Measurements from ENCODE around the gene ZWINT. TPM values are rescaled to one million over a fixed set of nuclear protein-coding genes. Genes with fewer than 3 reads are reported as not detected.

The ZWINT gene
- total RNA-seq, 1 experiment from 2014 or later = 30.4 TPM

DNA sequence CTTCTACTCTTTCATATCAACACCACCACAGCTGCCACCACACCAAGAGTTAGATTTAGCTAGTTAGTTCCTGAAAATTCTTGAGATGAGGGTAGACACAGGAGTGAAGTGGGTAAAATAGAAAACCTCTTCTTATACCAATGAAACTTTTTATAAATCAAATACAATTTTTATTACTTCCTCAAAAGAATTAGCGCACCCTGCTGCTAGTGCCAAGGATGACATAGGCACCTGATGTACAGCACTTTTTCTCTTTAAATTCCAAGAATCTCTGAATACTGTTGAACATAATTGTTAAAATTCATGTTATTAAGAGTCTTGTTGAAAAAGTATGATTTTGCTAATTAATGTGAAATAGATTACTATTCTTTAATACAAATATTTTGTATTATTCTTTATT, 11.4 kb downstream of the ZWINT start:
- intact Hi-C loops (cut with micrococcal nuclease) = no loop called here
- TF ChIP-seq, protein P1, sequence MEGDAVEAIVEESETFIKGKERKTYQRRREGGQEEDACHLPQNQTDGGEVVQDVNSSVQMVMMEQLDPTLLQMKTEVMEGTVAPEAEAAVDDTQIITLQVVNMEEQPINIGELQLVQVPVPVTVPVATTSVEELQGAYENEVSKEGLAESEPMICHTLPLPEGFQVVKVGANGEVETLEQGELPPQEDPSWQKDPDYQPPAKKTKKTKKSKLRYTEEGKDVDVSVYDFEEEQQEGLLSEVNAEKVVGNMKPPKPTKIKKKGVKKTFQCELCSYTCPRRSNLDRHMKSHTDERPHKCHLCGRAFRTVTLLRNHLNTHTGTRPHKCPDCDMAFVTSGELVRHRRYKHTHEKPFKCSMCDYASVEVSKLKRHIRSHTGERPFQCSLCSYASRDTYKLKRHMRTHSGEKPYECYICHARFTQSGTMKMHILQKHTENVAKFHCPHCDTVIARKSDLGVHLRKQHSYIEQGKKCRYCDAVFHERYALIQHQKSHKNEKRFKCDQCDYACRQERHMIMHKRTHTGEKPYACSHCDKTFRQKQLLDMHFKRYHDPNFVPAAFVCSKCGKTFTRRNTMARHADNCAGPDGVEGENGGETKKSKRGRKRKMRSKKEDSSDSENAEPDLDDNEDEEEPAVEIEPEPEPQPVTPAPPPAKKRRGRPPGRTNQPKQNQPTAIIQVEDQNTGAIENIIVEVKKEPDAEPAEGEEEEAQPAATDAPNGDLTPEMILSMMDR (IDR thresholded peaks at IDR 0.05; ENCODE audit: unreplicated experiment) = peak; percentile 18
- ChIA-PET CTCF (interaction anchor here (0.7 to 2.1 kb wide), 5 partner anchors 9 to 1231 kb away, joined by 3 to 9 read pairs (median 3); partner anchors contain the start of gene ZWINT), POLR2A (no interaction called here)
- DNase-seq (ENCODE audit: unreplicated experiment) = no peak
- Mint-ChIP-seq H3K9me3 (ENCODE audit: unreplicated experiment) (no peaks in the 10 kb centered on the region), H3K4me1 (ENCODE audit: insufficient read depth, unreplicated experiment) (peaks cover 7% of the 10 kb centered on the region), H3K27me3 (ENCODE audit: insufficient read depth, unreplicated experiment) (no peaks in the 10 kb centered on the region), H3K27ac (ENCODE audit: low read depth, unreplicated experiment) (no peak overlapping the region), H3K36me3 (ENCODE audit: insufficient read depth, unreplicated experiment) (no peaks in the 10 kb centered on the region), H3K4me3 (ENCODE audit: unreplicated experiment) (no peak overlapping the region)
- no TSS peak for BruUV-seq (replicated peaks)

DNA sequence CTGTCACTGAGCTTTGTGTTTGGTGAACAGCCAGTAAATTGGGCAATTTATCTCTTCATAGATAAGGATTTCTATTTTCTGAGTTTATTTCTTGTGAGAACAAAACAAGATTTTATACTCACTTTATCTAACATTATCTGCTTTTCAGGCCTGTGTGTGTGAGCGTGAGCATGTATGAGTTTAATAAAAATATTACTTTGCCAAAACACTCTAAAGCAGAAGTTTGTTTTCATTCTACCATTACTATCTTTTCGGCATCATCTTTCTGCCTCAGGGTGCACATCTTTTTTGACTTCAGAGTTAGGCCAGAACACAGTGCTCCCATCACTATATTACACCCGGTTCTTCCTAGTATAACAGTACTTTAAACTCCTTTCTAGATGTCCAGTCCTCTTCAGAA, 13.0 kb downstream of the ZWINT start:
- BruUV-seq (replicated peaks) = no TSS peak
- H3K9me3 Mint-ChIP-seq (ENCODE audit: unreplicated experiment) = no peaks in the 10 kb centered on the region
- TF ChIP-seq, protein P1 (IDR thresholded peaks at IDR 0.05; ENCODE audit: unreplicated experiment) = no peak
- DNase-seq (ENCODE audit: unreplicated experiment) = no peak
- no peaks in the 10 kb centered on the region for H3K36me3 Mint-ChIP-seq (ENCODE audit: insufficient read depth, unreplicated experiment)
- H3K4me1 Mint-ChIP-seq (ENCODE audit: insufficient read depth, unreplicated experiment) = peaks cover 7% of the 10 kb centered on the region
- no peak overlapping the region for H3K4me3 Mint-ChIP-seq (ENCODE audit: unreplicated experiment)
- H3K27me3 Mint-ChIP-seq (ENCODE audit: insufficient read depth, unreplicated experiment) = no peaks in the 10 kb centered on the region
- POLR2A ChIA-PET = no interaction called here
- CTCF ChIA-PET = interaction anchor here (0.7 kb wide), 1 partner anchor 102 kb away, joined by 4 read pairs; no protein-coding TSS in a partner anchor
- intact Hi-C loops (cut with micrococcal nuclease) = no loop called here
- H3K27ac Mint-ChIP-seq (ENCODE audit: low read depth, unreplicated experiment) = no peak overlapping the region

DNA sequence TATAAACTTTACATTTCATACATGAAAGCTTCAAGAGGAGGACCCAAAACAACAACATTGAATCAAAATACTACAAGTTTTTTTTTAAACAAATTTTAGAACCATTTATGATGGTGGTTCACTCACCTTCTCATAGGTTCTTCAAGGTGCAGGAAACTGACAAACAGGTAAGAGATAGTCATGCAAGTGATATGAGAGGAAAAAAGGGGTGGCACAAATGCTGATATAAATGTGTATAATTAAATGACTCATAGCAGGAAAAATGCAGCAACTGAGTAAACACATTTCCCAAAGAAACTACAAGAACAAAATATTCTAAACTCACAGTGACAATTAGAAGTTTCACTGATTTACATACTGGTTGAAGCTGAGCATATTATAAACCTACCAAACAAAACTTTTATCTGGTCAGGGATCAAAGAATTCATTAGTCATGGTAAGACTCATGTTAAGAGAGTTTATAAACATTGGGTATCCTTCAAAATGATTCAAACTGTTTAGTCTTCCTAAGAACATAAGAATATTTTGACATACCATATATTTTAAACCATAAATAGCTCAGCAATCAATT, 14.1 kb downstream of the ZWINT start:
- no TSS peak for BruUV-seq (replicated peaks)
- H3K4me1 Mint-ChIP-seq (ENCODE audit: insufficient read depth, unreplicated experiment) = peaks cover 7% of the 10 kb centered on the region
- DNase-seq (ENCODE audit: unreplicated experiment) = peak; percentile 1
- ChIA-PET CTCF (no interaction called here), POLR2A (interaction anchor here (0.6 to 0.7 kb wide), 3 partner anchors 18 to 1438 kb away, joined by 3 read pairs; no protein-coding TSS in a partner anchor)
- intact Hi-C loops (cut with micrococcal nuclease) = no loop called here
- H3K27me3 Mint-ChIP-seq (ENCODE audit: insufficient read depth, unreplicated experiment) = no peaks in the 10 kb centered on the region
- no peaks in the 10 kb centered on the region for H3K9me3 Mint-ChIP-seq (ENCODE audit: unreplicated experiment)
- H3K27ac Mint-ChIP-seq (ENCODE audit: low read depth, unreplicated experiment) = peak overlapping the region; percentile 31
- TF ChIP-seq, protein P1 (IDR thresholded peaks at IDR 0.05; ENCODE audit: unreplicated experiment) = no peak
- H3K36me3 Mint-ChIP-seq (ENCODE audit: insufficient read depth, unreplicated experiment) = no peaks in the 10 kb centered on the region
- H3K4me3 Mint-ChIP-seq (ENCODE audit: unreplicated experiment) = no peak overlapping the region

DNA sequence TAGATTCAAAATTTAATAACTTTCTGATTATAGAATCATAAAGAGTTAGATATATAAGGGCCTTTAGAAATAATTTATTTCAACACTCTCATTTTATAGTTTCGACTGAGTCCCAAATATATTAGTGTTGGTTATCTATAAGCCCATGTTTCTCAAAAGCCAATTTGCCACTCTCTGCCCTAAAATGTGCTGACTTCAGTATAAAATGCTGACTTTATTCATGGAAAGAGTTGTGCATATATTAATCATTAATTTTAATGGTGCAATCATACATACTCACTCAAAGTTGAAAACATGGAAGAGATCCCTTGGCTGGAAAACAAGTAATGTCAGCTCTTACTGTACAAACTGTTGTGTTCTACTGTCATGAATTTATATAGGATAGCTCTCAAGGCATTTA, 19.4 kb downstream of the ZWINT start:
- Mint-ChIP-seq H3K27me3 (ENCODE audit: insufficient read depth, unreplicated experiment) (no peaks in the 10 kb centered on the region), H3K27ac (ENCODE audit: low read depth, unreplicated experiment) (no peak overlapping the region), H3K36me3 (ENCODE audit: insufficient read depth, unreplicated experiment) (no peaks in the 10 kb centered on the region), H3K4me1 (ENCODE audit: insufficient read depth, unreplicated experiment) (peaks cover under 1% of the 10 kb centered on the region), H3K4me3 (ENCODE audit: unreplicated experiment) (no peak overlapping the region), H3K9me3 (ENCODE audit: unreplicated experiment) (no peaks in the 10 kb centered on the region)
- intact Hi-C loops (cut with micrococcal nuclease) = no loop called here
- BruUV-seq (replicated peaks) = no TSS peak
- POLR2A ChIA-PET = no interaction called here
- TF ChIP-seq, protein P1 (IDR thresholded peaks at IDR 0.05; ENCODE audit: unreplicated experiment) = no peak
- DNase-seq (ENCODE audit: unreplicated experiment) = no peak
- CTCF ChIA-PET = no interaction called here

All from MCF 10A (cell line).